HG02610 (cell line): ENCODE measurements around the gene LAMTOR2.
A peak's percentile ranks its signal among the peaks of the same experiment; 100 is the strongest.

Experiments
- ATAC-seq: cut with Tn5 transposase; IDR thresholded peaks from one replicate; pipeline ENCODE4 v1.9.1; 2021; ENCODE audit warnings: mild to moderate bottlenecking, moderate library complexity; ENCODE audit not compliant: unreplicated experiment

The LAMTOR2 gene

DNA sequence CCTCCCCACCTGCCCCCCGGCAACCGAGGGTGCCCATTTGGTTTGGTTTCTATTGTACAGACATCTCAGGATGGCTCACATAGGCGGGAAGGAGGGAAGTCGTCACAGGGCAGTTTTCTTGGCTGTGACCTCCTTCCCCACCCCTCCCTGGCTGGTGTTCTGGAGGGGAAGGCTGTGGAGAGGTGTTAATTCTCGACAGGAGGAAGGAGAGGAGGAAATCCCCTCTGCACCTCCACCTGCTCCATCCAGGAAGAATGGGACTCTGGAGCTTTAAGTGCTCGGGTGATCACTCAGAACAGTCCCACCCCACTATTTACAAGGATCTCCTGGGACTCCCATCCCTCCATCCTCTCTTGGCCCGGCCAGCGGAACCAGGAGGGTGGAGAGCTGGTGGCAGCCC lies 20.1 kb downstream of the LAMTOR2 start:
- no peak for ATAC-seq

DNA sequence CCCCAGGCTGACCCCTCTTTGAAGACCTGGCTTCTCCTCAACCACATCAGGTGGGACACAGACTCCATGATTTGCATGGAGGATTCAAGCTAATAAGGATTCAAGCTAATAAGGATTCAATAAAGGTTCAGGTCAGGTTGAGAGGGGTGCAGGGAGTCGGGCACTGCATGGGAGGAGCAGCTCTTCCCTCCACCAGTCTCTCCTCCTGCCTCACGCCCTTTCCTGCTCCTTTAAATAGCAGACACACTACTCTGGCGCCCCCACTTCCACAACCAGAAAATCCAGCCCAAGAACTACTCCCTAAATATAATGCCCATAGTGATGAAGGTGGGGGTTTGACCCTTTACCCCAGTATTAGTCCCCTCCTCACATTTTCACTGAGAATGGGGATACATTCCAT lies 20.6 kb downstream of the LAMTOR2 start:
- no peak for ATAC-seq

GRCh38 chr1:156075775-156076204 lies 21.2 kb downstream of the LAMTOR2 start:
- no peak for ATAC-seq

DNA sequence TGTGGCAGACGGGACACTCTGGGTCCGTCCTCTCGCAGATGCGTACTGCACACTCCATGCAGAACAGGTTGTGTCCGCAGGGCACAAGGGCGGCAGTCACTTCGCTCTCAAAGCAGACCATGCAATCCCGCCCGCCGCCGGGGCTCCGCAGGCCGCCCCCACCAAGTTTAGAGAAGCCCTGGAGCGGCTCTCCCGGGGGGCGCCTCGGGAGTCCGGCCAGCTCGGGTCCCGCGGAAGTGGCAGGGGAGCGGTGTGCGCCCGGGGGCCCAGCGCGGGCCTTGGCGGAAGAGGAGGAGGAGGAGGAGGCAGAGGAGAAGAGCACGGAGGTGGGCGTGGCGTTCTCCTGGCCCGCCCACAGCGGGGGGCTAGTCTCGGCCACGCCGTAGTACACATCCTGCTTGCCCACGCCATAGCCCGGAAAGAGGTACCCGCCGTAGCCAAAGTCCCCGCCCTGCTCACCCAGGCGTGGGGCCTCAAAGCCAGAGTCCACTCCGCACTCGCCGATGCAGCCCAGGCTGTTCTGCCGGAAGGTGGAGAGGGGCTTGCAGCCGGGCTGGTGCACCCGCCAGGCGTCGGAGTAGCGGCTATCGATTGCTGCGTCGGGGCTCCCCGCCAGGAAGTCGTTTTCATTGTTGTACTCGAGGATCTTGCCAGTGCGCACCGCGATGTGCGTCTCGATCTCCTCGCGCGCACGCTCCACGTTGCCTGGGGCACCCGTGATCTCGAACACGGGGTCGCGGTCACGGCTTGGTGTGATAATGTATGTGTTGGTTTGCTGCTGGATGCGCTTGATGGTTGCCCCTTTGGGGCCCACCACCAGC lies 22.2 kb downstream of the LAMTOR2 start:
- peak; percentile 60 for ATAC-seq

- ATAC-seq = no peak
Measured at GRCh38 chr1:156077430-156077760, 22.8 kb downstream of the LAMTOR2 start.

- ATAC-seq = no peak
Measured at GRCh38 chr1:156078728-156079127, 24.1 kb downstream of the LAMTOR2 start.

DNA sequence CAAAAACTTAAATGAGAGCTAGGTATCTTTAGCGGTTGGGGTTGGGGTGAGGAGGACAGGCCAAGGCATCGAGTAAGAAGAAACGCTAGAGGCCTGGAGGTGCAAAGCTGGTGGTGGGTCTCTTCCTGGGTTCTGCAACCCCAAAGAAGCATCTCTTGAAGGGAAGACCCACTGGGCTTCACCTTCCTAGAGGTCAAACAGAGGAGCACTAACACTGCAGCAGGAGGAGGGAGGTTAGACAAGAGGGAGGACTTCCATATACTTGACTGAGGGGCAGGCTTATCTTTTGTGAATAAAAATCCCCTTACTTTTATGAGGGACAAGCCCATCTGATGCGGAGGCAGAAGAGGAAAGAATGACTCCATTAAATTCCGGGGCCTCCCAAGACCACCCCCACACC lies 25.2 kb downstream of the LAMTOR2 start:
- ATAC-seq = no peak

- ATAC-seq = no peak
Measured at GRCh38 chr1:156080241-156080862, 25.8 kb downstream of the LAMTOR2 start.

DNA sequence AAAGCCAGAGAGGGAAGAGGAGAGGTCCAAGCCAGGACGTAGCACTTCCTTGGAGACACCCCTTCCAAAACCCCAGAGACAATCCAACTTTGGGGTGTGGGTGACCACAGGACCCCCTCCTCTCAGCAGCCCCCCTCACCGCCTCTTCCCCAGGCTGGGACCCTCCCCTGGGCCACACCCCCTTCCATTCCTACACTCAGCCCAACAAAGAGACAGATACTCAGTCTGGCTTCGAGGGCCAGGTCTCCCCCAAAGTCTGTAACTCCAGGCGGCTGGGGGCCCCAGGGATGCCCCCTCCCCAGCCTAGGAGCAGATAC lies 26.2 kb downstream of the LAMTOR2 start:
- no peak for ATAC-seq

DNA sequence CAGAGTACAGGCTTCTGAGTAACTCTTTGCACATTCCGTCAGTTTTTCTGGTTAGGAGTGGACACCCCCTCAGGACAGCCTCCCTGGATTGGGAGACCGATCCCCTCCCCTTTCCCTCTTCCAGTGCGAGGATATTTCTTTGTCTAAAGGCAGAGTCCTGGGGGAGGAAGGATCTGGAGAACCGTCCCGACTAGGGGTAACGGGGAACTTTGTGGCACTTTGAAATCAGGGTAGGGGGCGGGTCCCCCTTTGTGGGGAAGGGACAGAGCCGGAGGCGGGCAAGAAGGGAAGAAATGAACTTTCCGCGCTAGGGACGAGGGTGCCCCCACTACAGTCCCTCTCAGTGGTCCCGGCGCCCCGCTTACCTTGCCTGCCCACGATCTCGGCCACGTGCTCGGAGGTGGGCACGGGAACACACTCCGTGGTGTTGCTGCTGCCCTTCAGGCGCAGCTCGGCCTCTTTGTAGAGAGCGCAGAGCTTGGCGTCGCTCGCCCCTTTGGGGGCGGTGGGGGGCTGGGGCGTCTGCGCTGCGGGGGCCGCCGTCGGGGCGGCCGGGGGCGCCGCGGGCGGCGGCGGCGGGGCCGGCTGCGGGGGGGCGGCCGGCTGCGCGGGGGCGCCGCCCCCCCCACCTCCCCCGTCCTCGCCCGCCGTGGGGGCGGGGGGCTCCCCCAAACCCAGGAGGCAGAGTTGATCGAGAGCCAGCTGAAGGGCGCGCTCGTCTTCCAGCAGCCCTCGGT lies 26.8 kb downstream of the LAMTOR2 start:
- no peak for ATAC-seq

- no peak for ATAC-seq
Measured at GRCh38 chr1:156081917-156082308, 27.3 kb downstream of the LAMTOR2 start.

- ATAC-seq = peak; percentile 45
Measured at GRCh38 chr1:156082309-156083091, 27.9 kb downstream of the LAMTOR2 start, which contains the start of gene MEX3A. TSS of gene MEX3A (minus strand) at chr1:156082465. CDS start at chr1:156081998, 467 bp downstream.

DNA sequence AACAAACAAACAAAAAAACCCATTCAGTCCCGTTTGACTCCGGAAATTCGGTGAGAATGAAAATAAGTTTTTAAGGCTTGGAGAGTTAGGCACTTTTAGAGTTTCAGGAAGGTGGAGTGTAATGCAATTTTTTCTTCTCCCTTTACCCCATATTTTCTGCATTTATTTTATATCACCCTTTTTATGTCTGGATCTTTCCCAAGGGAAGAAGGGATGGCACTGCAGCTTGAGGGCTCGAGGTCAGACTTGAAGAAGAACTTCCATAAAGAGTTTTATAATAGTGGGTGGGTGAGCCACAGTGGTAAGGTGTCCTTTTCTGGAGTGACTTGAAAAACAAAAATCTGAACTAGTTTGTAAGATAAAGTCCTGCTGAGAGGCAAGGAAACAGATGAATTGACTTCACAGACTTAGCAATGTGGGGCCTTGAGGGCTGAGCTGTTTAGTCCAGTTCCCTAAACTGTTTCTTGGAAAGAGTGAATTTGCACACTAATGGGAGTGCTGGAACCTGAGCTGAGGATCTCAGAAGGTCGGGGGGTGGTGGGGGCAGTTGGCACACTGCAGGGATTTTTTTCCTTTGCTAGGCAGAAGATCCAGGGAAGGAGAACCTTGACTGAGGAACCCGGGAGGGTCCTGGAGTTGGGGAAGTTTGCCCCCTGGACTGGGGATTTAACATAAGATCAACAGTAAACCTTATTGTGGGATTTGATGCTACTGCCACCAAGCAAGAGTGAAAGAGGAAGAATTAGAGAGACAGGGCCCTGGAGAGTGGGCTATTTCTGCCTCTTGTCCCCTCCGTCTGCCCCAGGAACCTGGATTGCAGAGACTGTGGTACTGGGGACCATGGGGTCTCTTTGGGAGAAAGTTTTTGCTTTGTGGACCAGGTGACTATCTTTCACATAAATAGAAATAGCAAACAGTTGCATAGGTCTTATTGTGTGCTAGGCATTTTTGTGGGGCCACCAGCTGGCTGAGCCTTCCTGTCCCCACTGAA lies 29.5 kb downstream of the LAMTOR2 start:
- ATAC-seq = no peak

DNA sequence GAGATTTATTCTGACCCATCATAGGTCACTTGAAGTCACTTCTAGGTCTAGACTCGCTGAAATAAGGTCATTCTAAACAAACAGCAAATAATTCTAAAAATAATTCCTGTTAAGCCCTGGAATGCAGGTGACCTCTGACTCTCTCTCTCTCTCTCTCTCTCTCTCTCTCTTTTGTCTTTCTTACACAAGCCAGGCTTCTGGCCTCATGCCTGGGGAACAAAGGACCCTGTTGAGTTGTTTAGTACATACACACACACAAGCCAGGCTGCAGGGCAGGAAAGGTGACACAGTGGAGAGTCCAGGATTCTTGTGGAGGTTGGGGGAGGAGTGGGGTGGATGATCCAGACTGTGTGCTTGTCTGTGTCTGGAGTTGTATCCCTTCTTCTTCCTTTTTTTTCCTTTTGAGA lies 31.7 kb downstream of the LAMTOR2 start:
- ATAC-seq = no peak

- no peak for ATAC-seq
Measured at GRCh38 chr1:156089704-156090103, 35.1 kb downstream of the LAMTOR2 start.

GRCh38 chr1:156090138-156090839 lies 35.7 kb downstream of the LAMTOR2 start:
- ATAC-seq = no peak

DNA sequence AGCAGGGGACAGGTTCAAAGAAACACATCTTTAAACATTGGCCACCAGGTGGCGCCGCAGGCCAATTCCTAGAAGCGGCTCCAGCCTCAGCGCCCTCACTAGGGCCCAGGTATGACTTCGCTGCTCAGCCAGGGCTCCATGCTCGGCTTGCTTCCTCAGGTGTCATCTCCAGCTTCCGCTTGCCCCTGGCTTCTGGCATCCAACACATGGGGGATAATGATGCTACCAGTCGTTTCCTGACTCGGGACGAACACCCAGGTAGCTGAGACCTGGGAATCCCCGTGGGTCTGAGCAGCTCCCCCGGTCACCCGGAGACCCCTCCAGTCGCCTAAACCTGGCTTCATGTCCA lies 36.2 kb downstream of the LAMTOR2 start:
- no peak for ATAC-seq

GRCh38 chr1:156091610-156092009 lies 37.0 kb downstream of the LAMTOR2 start:
- no peak for ATAC-seq

- no peak for ATAC-seq
Measured at GRCh38 chr1:156095906-156096508, 41.4 kb downstream of the LAMTOR2 start.
